Measurements from ENCODE around the gene ARF3. TPM values are rescaled to one million over a fixed set of nuclear protein-coding genes. Genes with fewer than 3 reads are reported as not detected.

ARF3 gene
- total and polyA plus RNA-seq, 2 of the 13 experiments (the other 11 are each of a cell fraction or from before 2014, with no cell fraction given) = 53.8 to 57.9 TPM

GRCh38 chr12:48943221-48943620 lies 14.1 kb downstream of the ARF3 start:
- ATAC-seq = no peak
- H3K27ac ChIP-seq (ENCODE audit: extremely low read length, insufficient read depth, low read length) = peak overlapping the region; percentile 42
- peaks cover 12% of the 10 kb centered on the region for H3K79me2 ChIP-seq (ENCODE audit: insufficient read depth, low read length)
- H4K20me1 ChIP-seq (ENCODE audit: insufficient read depth, low read length) = peaks cover 5% of the 10 kb centered on the region; the same call in 1 of the 2 replicates
- H3K36me3 ChIP-seq (replicated peaks in 1 of 2; ENCODE audit: control insufficient read depth in 1 of 2, insufficient read depth in 2 of 2, low read length in 2 of 2) = peaks cover 12 to 36% of the 10 kb centered on the region in 2 experiments; a peak in 4 of 5 replicates
- WGBS (ENCODE audit: low lambda C conversion rate) = 48% methylated on average over 4 of the region's 4 CpGs
- in situ Hi-C loops (cut with HindIII; ENCODE audit: extremely low pct_ligation_motif_present, low pct_unique_long_range_greater_than_20kb) (no loop called here), intact Hi-C loops (cut with micrococcal nuclease; ENCODE audit: unreplicated experiment) (no loop called here)
- H2AFZ ChIP-seq (ENCODE audit: low read length) = no peak overlapping the region
- no peaks in the 10 kb centered on the region for H3K9me3 ChIP-seq (ENCODE audit: low read length)
- H3K27me3 ChIP-seq (ENCODE audit: control insufficient read depth in 1 of 2, insufficient read depth in 2 of 2, low read length in 2 of 2) = no peaks in the 10 kb centered on the region
- no peak overlapping the region for H3K9ac ChIP-seq (ENCODE audit: insufficient read depth, low read depth, low read length)
- peaks cover 67% of the 10 kb centered on the region for H3K4me1 ChIP-seq (ENCODE audit: insufficient read depth, low read length)
- FAIRE-seq = no peak
- H3K4me3 ChIP-seq (replicated peaks in 1 of 3; ENCODE audit: insufficient read depth in 1 of 3, low read depth in 2 of 3, low read length in 3 of 3) = no peak overlapping the region; a peak in 1 of 6 replicates
- no TSS peak for BruUV-seq (replicated peaks)
- ChIA-PET CTCF (ENCODE audit: low intra/inter-chr PET ratio, low total read pairs) (no interaction called here), POLR2A (interaction anchor here (1.7 to 2.1 kb wide), 2 partner anchors 14 to 77 kb away, joined by 7 to 8 read pairs; partner anchors contain the start of genes ARF3 and RND1)
- no peak for DNase-seq (ENCODE audit: low spot score)
- H3K4me2 ChIP-seq (ENCODE audit: low read depth, low read length) = peak overlapping the region; percentile 57
- no peak for TF ChIP-seq NFKBIZ (CRISPR knock-in tag; IDR thresholded peaks at IDR 0.05)
- TF ChIP-seq ZBTB40 (IDR thresholded peaks at IDR 0.05) = no peak
- no peak for TF ChIP-seq ZBTB40 (CRISPR knock-in tag; IDR thresholded peaks at IDR 0.05)
- no peak for TF ChIP-seq ZBTB33 (CRISPR knock-in tag; IDR thresholded peaks at IDR 0.05)
- TF ChIP-seq JUND (CRISPR knock-in tag; IDR thresholded peaks at IDR 0.05) = no peak
- no peak for TF ChIP-seq POLR2AphosphoS2 (IDR thresholded peaks at IDR 0.05; ENCODE audit: low read depth, low read length)
- TF ChIP-seq ZNF33A (CRISPR knock-in tag; IDR thresholded peaks at IDR 0.05; ENCODE audit: borderline replicate concordance) = no peak
- TF ChIP-seq TERF1 (CRISPR knock-in tag; IDR thresholded peaks at IDR 0.05) = no peak
- TF ChIP-seq IKZF4 (CRISPR knock-in tag; IDR thresholded peaks at IDR 0.05; ENCODE audit: borderline replicate concordance, low read depth, not compliant biosample characterization) = no peak
- no peak for TF ChIP-seq ZNF33B (CRISPR knock-in tag; IDR thresholded peaks at IDR 0.05)
- no peak for TF ChIP-seq ZBTB8A (CRISPR knock-in tag; IDR thresholded peaks at IDR 0.05; ENCODE audit: borderline replicate concordance, low read depth)
- no peak for TF ChIP-seq ZBTB20 (CRISPR knock-in tag; IDR thresholded peaks at IDR 0.05; ENCODE audit: borderline replicate concordance, low read depth)
- no peak for TF ChIP-seq MTA1 (CRISPR knock-in tag; IDR thresholded peaks at IDR 0.05; ENCODE audit: borderline replicate concordance)

All from HepG2 (cell line).